Middle frontal gyrus (tissue), 1 donor: Measurements from ENCODE around the gene CHRM3.
"Not testable (repeated sequence)": the region's sequence is repeated elsewhere in the genome, so short reads cannot be mapped to it uniquely, and the experiment has no call there.

Source experiments
- DNase-seq: peaks from one replicate; pipeline ENCODE4 v3.0.0-alpha.2; 2015; ENCODE audit warnings: low spot score; ENCODE audit errors: extremely low spot score

Gene CHRM3

DNA sequence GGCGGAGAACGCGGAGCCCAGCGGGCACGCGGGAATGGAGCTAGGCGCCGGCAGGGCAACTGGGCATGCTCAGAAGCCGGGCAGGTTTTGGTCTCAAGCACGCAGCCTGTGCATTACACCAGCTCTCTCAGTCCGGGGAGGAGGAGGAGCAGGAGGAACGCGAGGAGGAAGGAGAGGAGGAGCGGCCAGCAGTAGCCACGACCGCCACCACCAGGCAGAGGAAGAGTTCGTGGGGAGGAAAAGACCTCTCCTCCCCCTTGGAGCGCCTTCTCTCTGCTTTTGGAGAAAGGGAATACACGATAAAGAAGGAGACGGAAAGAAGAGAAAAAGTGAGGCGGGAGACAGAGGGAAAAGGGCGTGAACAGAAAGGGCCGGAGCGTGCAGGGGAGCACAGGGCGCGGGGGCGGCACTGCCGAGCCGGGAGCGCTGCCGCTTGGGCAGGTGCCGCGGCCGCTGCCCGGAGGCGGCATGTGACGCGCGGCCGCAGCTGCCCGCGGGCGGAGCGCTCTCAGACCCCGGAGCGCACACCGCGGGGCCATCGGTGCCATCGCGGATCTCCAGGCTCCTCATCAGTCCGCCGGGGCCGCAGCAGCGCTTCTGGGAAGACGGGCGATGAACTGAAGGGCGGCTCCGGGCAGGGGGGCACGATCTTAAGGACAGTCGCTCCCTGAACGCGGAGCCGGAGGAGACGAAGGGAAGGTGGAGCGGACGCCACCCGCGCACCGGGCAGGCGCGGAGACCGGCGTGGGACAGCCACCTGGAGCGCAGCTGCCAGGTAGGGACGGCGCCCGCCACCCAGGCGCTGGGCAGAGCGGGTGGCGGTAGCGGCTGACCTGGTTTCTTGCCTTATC is at the start of gene CHRM3:
TSS of gene CHRM3 (plus strand) at position 116 of the 851 bp plus-strand sequence. CDS start 520,884 bp downstream, outside the sequence.
- DNase-seq: peak; percentile 51

DNA sequence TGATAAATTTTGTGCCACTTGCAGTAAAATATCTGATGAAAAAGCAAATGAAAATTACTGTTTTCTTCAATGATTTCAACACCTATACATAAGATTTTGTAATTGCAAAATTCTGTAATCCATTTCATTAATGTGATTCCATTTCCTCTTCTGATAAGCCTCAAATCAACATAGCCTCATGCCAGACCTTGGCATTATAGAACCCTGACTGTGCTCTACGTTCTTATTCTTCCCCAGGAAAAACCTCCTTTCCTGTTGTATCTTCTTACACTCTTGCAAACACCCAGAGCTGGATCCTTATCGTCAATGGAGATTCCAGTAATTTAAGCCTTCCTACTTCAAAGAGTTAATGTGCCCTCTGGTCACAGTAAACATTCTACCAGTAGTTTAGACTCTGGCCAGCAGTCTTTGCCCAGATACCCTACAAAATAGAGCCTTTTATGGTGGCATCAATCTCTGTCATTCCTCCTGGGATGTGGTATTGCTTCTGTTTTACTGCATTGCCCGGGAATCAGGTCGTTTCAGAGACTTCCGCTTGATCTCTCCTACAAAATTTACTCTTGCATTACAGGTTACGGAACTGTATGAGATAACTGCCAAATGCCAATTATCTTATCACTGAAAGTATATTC is 48.5 kb upstream of the CHRM3 start:
- DNase-seq: no peak

DNA sequence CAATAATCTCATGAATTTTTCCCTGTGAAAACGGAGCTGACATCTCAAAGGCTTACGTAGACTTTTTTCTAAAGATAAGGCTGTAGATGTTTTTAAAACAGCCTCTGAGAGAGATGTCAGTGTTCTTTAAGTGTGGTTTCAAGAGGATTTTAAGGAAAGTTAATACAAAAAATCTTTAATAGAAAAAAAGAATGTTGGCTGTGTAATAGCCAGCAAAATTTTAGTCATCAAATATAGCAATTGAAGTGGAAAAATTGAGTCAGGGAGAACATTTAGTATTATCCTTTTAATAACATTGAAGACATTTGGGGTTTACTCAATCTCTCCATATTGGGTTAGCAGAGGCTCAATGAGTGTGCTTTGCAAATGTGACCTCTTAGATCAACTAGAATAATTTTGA is 38.6 kb upstream of the CHRM3 start:
- no peak for DNase-seq

DNA sequence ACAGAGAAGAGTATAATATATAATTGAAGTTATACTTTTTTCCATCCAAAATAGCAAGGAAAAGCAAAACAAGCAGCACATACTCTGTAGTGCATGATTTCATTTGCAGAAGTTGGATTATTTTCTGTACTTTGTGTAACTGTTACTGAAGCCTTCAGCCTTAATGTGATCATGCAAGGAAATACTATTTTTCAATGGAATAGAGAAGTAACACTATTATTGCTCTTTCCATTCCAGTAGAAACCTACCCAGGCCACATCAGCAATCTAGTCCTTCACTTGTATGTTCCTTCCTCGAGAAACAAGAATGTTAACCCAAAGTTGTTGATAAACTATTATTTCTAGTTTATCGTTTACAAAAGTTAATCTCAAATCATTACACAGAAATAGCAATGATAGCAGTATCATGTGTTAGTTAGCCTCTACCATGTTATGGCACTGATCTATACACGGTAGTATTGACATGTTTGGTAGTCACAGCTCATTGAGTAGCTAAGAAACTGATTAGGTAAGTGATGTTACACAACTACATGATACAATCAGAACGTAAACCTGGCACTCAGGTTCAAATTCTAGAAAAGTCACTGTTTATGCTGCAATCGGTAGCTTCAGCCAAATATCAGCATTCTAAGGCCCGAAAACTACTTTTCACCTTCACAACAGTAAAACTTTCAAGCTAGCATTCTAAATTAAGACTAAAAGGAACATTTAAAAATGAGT is 37.6 kb upstream of the CHRM3 start:
- no peak for DNase-seq

DNA sequence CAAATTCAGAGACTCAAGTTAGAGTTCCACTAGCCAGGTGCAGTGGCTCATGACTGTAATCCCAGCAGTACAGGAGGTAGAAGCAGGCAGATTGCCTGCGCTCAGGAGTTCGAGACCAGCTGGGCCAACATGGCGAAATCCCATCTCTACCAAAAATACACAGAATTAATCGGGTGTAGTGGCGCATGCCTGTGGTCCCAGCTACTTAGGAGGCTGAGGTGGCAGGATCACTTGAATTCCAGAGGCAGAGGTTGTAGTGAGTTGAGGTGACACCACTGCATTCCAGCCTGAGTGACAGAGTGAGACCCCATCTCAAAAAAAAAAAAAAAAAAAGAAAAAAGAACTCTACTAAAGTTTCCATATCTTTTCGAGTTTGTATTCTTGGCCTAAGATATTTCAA is 36.7 kb upstream of the CHRM3 start:
- DNase-seq: no peak

DNA sequence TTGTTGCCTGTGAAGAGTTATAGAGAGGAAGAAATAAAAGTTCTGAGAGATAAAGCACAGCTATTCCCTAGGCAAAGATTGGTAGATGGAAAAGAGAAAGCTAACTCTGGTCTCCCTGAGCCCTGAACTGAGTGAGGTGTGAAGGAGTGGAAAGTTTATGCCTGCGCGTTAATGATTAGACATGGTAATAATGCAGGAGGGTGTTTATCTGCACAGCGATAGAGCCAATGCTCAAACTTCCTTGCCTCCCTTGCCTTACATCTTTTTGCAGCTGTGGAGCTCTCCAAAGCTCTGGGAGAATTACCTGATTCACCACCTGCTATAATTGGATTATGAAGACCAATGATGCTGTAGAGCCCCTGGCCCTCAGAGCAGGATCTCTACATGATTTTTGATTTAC is 32.8 kb upstream of the CHRM3 start:
- DNase-seq: no peak

DNA sequence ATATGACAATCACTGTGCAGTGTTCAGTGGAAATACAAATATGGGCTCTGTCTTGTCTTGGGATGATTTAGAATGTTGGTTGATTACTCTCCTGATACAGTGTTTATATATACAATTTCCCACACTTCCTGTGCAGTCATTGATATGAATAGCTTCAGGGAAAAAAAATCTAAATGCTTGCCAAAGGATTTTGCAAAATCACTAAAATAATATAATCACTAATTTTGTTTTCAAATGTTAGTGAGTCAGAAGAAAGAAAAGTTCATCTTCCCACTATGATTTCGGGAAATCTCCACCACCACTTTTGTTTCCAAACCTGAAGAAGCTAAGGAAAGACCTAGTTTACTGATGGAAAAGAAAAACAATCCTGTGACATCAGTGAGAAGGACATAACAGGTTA is 32.1 kb upstream of the CHRM3 start:
- DNase-seq: no peak

DNA sequence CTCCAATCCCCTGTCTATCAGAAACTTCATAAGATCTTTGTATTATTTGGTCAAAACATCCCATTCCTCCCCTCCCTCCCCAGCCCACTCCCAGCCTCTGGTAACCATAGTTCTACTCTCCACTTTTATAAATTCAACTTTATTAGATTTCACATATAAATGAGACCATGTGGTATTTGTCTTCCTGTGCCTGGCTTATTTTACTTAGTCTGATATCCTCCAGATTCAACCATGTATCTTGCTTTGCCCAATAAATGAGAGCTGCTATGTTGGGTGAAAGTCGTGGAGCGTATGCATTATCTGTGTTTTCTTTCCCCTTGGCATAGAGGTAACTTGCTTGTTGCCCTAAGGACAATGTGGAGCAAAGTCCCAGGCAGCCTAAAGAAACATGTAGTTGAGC is 28.5 kb upstream of the CHRM3 start:
- no peak for DNase-seq

DNA sequence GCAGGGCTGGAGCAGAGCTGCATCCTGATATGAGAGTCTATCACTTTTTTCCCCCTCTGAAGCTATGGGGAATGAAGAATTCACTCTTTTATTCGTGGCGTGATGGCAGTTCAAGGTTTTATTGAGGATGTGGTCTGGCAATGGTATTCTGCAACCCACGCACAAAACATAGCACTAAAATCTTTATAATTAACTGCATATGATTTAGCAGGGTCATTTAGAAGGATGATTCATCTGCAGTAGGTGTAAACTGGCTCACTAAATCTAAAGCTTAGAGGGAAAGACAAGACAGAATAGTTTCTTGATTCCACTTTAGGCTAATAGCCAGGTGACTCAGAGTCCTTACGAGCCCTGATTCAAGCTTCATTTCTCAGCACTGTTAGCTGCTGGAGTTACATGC is 25.0 kb upstream of the CHRM3 start:
- DNase-seq: no peak

DNA sequence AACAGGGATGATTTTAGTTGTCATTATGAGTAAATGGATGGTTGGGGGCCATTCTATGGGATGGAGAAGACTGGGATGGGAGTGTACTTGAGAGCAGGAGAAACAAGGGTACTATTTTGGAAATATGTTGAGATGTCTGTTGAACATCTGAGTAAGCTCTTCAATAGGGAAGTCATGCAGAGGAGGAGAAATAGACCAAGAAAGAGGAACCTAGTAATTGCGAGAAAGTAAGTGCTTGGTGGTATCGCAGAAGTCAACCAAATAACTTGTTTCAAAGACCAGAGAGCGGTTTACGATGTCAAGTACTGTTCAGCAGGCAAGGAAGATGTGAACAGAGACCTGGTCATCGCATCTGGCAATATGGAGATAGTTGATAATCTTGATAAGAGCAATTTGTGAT is 22.4 kb upstream of the CHRM3 start:
- DNase-seq: no peak

DNA sequence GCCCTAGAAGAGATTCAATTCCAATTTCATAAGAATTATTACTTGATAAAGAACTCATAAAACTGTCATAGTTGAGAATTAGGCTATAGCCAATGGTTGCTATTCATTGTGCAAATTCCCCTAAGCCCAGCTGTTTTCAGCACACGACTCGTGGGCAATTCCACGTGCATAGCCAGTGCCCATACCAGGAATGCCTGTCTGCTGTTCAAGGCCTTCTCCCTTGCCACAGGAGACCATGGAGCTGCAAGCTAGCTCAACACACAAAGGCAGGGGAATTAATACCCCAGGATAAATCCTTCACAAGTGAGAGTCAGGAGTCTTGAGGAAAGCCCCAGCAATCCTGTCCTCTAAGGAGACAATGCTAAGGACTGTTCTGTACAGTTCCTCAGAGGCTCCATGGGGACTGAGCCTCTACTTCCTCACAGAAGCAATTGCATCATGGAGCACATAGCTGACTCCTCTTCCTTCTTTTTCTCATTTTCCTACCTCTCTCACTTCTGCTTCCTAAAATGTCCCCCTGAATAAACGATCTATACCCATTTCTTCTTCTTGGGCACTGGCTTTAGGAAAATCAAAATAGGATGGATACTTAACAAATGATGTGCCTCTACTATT is 19.1 kb upstream of the CHRM3 start:
- DNase-seq: no peak

DNA sequence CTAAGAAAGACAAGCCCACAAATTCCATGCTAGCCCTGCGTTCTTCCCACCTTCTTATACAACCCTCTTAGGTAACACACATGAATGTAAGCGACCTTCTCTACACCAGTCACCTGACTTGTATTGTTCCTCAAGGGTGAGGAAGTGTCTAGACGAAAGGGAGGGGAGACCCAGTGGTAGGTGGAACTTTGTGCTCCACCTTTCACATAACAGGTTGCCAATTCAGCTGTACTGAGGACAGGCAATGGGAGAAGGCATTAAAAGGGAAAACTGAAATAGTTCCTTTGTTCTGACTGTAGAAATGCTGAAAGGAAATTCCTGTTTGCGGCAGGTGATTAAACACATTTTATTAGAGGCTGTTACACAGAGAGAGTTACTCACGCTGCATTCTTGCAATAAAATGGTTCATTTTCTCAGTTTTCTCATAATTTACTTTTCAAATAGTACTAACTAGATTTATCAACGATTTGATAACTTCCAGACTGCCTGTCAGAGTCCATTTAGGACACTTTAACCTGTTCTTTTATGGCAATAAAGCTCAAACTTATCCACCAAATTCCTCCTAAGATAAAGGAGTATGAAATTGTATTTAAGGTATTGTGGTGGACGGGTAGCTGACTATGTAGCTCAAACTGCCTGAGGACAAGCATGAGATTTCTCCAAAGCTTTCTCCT is 17.8 kb upstream of the CHRM3 start:
- no peak for DNase-seq

DNA sequence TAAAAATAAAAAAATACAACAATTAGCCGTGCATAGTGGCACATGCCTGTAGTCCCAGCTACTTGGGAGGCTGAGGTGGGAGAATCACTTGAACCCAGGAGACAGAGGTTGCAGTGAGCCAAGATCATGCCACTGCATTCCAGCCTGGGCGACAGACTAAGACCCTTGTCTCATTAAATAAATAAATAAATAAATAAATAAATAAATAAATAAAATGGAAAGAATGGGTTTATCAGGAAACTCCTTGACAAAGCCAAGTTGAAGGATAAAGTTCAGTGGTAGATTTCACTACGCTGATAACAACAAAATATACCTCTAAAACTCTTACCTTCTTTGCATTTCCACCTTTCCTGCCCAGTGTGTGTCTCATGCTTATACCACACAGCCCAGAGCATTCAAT is 15.5 kb upstream of the CHRM3 start:
- DNase-seq: not testable (repeated sequence)

DNA sequence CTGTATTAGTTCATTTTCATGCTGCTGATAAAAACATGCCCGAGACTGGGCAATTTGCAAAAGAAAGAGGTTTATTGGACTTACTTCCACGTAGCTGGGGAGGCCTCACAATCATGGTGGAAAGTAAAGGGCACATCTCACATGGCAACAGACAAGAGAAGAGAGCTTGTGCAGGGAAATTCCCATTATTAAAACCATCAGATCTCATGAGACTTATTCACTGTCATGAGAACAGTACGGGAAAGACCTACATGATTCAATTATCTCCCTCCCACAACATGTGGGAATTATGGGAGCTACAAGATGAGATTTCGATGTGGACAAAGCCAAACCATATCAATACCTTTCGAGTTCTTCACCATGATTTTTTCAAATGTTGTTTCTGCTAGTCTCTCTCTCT is 3.7 kb upstream of the CHRM3 start:
- DNase-seq: no peak

DNA sequence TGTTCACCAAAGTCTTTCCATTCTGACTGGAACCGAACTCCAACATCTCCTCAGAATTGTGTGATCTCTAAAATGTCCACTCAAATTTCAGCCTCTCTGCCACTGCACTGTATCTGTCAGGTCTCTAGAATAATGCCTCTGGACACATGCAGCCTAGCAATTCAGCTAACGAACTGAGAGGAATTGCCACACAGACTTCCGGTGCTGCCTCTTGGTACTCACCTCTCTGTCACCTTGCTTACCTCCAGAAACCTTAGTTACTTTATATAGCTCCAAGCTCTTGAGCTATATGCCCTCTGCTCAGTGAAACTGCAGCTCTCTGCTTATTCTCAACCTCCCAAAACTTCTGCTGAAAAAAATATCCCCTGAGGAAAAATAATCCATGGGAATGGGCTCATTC is 2.7 kb upstream of the CHRM3 start:
- DNase-seq: no peak

DNA sequence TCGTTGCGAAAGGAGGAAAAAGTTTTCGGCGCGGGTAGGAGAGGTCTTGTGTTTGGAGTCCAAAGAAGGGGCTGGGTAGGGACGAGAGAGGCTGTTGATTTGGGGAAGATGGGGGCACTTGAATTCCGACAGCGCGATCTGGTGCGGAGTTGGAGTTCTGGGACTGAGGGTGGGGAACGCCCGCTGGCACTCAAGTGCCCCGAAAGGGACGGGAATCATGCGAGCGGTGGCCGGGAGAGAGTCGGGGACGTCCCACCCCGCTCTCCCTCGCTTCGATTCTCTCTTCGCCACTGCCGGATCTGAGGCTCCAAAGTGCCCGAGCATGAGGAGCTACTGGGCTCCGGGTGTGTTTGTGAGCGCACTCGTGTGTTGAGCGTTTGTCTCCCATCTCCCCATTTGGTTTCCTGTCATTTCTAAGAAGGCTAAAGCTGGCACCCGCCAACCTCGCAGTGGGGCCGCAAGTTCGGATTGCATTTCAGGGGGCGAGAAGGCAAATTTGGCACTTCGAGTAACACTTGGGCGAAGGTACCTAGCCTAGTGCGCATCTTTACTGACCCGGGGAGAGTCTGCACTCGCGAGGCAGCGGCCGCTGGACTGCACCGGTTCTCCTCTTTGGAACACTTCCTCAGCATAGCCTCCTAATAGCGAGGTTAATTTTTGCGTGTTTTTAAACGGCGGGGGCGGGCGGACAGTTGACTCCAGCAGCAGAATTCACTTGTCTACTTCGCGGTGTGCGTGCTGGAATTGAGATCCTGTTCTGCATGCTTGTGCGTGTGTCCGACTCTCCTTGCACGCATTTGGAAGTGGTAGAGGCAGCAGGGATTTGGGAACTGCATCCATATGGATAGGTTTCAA is 1.2 kb downstream of the CHRM3 start:
- no peak for DNase-seq

DNA sequence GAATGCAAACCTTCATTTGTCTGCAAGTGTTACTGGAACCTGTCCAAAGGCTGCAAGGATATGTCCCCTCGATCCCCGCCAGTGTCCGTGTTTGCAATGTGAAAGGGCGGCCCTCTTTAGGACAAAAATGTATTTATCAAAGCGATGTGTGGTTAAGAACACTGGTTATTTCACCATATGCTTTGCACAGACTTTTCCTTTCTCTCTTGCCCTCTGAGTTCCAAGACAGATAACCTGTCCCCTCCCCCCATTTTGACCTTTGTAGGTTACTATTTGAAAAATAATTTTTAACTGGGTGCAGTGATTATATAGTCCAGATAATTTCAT is 1.8 kb downstream of the CHRM3 start:
- no peak for DNase-seq

DNA sequence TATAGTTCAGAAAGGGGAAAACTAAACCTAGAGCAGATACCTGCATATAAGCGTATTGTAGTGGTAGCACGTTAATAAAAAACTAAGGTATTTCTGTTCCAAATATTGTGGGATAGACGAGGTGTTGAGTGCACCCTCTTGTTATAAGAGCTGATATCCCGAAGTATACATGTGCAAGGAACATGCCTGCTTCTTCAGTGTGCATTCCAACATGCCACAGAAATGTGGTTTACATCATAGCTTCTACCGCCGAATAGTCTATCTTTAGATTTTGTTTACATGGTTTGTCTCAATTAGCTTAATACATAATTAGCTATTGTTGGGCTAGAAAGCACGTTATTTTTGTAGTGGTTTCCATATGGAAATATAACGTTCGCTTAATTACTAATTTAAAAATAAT is 2.2 kb downstream of the CHRM3 start:
- DNase-seq: no peak

DNA sequence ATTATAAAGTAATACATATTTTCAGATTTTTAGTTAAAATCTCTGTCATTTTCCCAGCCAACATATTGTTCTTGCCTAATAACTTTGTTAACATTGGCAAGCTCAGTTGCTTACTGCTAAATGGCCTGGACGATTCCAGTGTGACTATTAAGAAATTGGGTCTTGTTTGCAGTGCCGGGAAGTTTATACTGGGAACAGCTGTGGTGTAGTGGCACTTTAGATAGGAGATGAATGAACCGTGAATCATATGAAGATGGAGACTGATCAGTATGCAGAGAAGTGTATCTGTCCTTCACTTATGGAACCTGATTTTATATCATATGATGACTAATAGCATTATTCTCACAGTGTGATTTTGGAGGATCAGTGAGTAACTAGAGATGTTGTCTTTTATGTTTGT is 3.3 kb downstream of the CHRM3 start:
- no peak for DNase-seq

DNA sequence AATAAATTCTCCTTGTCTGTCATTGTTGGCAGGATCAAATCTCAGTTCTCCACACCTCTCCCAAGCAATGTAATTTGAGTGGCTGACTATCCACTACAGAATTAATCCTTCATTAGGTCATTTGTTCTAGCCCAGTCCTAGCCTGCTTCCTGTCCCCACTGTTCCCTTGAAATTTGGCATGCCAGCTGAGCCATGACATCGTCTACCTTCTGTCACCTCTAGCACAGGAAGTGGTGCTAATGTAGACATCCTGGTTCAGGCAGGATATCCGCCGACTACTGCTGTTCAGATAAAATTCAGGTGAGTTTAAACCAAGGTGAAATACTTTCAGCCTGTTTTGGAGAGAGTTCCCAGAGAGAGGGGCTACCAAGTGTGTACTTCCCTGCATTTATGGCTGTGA is 5.9 kb downstream of the CHRM3 start:
- DNase-seq: no peak

DNA sequence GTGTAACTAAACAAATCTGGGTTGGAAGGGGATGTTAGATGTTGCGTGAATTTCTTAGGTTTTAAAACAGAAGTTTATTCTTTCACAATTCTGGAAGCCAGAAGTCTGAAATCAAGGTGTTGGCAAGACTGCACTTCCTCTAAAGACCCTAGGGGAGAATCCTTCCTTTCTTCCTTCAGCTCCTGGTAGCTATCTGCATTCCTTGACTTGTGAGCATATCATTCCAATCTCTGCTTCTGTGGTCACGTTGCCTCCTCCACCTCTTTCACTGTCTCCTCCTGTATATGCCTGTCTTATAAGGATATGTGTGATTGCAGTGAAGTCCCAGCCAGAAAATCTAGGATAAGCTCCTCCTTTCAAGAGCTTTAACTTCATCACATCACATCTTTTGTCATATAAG is 7.7 kb downstream of the CHRM3 start:
- DNase-seq: no peak
